Central memory CD4-positive, alpha-beta T cell (primary cell): Measurements from ENCODE around the gene PLEKHG2.
A peak's percentile ranks its signal among the peaks of the same experiment; 100 is the strongest.

Source experiments
- DNase-seq: peaks from one replicate; pipeline ENCODE4 v3.0.0; 2022

PLEKHG2 gene

DNA sequence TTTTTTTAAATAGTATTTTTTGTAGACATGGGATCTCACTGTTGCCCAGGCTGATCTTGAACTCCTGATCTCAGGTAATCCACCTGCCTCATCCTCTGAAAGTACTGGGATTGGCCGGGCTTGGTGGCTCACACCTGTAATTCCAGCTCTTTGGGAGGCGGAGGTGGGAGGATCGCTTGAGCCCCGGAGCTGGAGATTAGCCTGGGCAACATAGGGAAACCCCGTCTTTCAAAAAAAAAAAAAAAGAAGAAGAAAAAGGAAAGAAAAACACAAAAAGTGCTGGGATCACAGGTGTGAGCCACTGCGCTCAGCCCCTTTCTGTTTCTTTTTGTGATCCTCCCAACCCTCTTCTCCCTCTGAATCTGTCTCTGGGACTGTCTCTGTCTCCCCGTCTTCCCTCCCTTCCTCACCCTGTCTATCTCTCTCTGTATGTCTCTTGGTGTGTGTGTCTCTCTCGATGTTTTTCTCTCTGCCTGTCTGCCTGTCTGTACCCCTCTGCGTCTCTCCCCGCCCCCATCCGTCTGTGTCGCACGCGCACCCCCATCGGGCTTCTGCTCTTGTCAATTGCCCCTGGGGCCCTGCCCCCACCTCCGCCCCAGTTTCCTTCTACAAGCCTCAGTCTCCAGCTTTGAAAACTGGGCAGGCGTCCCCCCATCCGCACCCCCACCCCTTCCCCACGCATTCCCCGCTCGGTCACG lies 6.4 kb upstream of the PLEKHG2 start:
- DNase-seq, result peak; percentile 88

DNA sequence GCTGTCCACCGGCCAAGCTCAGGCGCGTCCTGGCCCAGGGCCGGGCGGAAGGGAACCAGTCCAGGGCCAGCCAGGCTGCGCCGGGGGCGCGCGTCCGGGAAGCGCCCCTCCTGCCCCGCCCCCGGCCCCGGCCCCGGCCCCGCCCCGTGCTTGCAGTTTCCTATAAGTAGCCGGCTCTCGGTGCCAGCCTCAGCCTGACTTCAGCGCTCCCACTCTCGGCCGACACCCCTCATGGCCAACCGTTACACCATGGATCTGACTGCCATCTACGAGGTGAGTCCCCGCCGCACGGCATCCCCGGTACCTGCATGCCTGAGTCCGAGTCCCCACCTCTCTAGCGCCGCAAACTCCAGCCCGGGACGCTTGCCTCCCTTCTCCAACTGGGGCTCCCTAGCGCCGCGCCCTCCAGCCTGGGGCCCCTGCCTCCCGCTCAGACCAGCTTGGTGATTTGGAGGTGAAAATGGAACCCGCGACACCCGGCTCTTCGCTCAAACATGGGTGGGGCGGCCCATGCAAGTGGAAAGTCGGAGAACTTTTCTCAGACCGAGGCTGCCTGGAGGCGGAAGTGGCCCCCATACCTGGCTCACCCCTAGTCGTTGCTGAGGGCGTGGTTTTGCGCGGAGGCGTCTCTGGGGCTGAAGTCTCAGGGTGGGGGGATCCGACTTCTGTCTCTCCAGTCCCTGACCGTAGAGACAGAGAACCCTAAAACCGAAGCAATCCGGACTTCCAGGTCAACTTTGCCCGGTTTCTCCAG lies 5.6 kb upstream of the PLEKHG2 start, which contains the start of gene ZFP36:
Gene ZFP36 (plus strand): TSS at position 192 of the 754 bp plus-strand sequence. CDS start 58 bp downstream, at position 250.
- DNase-seq, result peak; percentile 85

DNA sequence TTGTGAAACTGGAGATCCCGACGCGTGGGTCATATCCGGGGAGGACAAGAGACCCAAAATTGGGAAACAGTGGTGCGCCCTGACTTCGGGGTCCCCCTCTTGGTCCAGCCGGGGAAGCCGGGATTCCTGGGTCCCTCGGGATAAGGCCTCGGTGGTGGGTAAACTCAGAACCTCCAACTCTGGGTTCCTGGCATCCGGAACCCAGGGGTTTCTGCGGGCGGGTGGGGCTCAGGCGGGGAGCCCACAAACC lies 5.1 kb upstream of the PLEKHG2 start:
- no peak for DNase-seq

DNA sequence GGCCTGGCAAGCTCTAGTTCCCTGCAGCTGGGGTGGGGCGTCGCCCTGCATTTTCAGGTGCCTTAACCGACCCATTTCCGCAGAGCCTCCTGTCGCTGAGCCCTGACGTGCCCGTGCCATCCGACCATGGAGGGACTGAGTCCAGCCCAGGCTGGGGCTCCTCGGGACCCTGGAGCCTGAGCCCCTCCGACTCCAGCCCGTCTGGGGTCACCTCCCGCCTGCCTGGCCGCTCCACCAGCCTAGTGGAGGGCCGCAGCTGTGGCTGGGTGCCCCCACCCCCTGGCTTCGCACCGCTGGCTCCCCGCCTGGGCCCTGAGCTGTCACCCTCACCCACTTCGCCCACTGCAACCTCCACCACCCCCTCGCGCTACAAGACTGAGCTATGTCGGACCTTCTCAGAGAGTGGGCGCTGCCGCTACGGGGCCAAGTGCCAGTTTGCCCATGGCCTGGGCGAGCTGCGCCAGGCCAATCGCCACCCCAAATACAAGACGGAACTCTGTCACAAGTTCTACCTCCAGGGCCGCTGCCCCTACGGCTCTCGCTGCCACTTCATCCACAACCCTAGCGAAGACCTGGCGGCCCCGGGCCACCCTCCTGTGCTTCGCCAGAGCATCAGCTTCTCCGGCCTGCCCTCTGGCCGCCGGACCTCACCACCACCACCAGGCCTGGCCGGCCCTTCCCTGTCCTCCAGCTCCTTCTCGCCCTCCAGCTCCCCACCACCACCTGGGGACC lies 4.6 kb upstream of the PLEKHG2 start:
- DNase-seq, result peak; percentile 80

DNA sequence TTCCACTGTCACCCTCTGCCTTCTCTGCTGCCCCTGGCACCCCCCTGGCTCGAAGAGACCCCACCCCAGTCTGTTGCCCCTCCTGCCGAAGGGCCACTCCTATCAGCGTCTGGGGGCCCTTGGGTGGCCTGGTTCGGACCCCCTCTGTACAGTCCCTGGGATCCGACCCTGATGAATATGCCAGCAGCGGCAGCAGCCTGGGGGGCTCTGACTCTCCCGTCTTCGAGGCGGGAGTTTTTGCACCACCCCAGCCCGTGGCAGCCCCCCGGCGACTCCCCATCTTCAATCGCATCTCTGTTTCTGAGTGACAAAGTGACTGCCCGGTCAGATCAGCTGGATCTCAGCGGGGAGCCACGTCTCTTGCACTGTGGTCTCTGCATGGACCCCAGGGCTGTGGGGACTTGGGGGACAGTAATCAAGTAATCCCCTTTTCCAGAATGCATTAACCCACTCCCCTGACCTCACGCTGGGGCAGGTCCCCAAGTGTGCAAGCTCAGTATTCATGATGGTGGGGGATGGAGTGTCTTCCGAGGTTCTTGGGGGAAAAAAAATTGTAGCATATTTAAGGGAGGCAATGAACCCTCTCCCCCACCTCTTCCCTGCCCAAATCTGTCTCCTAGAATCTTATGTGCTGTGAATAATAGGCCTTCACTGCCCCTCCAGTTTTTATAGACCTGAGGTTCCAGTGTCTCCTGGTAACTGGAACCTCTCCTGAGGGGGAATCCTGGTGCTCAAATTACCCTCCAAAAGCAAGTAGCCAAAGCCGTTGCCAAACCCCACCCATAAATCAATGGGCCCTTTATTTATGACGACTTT lies 3.9 kb upstream of the PLEKHG2 start:
- DNase-seq, result peak; percentile 61

DNA sequence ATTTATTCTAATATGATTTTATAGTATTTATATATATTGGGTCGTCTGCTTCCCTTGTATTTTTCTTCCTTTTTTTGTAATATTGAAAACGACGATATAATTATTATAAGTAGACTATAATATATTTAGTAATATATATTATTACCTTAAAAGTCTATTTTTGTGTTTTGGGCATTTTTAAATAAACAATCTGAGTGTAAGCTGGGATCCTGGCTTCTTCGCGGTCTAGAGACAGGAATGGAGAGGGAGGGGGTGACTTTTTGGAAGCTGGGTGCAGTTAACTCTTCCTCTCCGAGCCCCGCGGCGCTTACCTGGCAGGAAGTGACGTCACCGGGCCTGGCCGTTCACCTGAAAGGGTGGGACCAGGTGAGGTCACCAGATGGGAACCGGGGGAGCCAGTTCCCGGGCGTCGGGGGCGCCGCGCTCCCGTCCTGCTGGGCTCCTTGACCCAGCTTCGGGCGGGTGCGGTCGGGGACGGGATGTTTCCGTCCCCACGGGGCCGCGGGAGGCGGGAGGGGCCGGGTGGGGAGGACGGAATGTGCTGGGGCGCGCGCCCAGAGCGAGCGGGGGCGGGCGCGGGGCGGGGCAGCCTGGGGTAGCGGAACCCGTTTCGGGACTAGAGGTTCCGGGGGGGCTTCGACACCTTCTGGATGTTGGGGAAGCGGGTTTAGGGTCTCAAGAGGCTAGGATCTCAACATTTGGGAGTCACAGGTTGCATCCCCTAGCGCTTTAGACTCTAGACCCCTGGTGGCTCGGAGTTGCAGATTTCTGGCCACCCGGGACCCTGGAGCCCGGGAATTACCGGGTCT lies 3.1 kb upstream of the PLEKHG2 start:
- DNase-seq, result peak; percentile 86

DNA sequence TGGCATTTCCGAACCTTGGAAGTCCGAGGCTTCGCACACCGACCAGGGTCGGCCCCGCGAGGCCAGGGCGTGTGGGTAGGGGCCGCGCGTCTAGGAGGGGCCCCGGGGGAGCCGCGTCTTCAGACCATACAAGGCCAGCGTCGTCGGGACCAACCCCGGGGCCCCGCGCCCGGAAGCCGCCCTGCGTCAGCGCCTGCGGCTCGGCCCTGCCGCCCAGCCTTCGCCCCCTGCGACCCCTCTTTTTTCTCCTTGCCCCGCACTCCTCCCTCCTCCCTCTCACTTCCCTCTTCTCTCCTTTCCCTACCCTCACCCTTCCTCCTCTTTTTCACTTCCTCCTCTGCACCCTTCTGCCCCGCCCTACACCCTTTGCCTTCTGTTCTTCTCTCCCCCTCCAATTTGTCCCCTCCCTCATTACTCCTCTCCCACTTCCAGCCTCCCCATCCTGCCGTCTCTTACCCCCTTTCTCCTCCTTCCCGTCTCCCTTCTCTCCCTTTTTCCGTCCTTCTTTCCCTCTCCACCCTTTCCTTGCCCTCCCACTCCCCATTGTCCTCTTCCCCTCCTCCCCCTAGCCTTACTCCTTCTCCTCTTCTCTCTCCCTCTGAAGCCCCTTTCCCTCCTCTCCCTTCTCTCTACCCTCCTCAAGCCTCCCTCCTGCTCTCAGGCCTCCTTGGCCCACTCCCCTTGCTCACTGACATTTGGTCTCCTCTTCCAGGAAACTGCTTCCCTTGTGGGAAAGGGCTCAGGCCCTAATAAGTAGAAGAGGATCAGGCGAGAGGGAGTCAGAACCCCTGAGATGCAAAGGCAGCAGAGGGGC lies 2.2 kb upstream of the PLEKHG2 start:
- peak; percentile 81 for DNase-seq

DNA sequence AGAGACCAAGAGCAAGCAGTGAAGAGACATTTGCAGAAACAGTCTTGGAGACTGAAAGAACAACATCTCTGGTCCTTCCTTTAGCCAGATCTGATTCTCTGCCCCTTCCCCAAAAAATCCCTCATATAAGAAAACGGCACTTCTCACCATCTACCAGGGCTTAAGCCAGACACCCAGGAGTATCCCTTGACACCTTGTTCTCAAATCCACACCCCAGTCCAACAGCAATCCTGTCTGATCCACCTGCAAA lies 1.7 kb upstream of the PLEKHG2 start:
- no peak for DNase-seq

DNA sequence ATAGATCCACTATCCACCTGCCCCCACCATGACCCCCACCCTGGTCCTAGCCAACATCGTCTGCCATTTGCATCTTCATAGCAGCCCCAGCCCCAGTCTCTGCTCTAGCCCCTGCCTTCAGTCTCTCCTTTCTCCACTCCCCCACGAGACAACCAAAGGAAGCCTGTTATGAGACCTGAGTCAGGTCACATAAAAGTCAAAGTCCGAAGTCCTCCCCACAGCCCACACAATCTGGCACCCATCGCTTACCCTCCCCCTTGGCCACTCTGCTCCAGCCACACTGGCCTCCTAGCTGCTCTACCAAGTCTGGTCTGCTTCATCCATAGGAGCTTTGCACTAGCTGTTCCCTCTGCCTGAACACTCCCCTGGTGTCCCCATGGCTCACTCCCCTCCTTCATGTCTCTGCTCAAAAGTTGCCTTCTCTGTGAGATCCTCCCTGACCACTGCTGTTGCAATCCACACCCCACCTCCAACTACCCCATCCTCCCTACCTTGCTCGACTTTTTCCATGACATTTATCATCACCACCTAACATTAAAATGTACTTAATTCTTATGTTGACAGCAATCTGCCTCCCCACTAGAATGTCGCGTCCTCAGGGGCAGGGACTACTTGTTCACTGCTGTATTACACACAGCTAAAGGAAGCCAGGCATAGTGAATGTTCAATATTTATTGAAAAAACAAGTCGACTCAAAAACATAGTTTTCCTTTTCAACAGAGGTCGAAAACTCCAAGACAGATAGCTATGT lies 1.2 kb upstream of the PLEKHG2 start:
- no peak for DNase-seq

DNA sequence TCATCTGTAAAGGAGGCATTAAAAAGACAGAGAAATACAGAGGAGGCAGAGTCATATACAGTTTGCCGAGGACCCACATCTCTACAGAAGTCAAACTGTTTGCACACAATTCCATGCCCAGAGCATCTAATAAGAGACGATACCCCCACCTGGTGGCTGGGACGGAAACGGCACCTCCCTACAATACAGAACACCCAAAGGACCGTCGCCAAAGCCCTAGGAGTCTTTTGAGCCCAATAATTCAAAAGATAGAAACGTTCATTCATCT lies 703 bp upstream of the PLEKHG2 start:
- peak; percentile 92 for DNase-seq

DNA sequence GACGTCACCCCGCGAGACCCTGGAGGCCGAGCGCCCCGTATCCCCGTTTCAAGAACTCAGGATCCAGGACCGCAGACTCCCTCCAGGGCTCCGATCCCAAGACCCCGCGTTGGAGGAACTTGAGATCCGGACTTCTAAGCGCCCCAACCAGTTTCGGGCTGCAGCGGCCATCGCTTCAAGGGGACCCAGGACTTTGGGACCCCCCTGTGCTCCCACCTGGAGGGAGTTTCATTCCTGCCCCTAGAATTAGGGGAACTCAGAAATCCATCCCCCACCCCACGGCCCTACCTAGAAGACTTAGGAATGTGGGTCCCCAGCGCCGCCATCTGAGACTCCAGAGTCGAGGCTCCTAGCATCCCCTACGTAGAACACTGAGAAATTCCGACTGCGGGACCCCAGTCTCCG lies 400 bp downstream of the PLEKHG2 start:
- no peak for DNase-seq

DNA sequence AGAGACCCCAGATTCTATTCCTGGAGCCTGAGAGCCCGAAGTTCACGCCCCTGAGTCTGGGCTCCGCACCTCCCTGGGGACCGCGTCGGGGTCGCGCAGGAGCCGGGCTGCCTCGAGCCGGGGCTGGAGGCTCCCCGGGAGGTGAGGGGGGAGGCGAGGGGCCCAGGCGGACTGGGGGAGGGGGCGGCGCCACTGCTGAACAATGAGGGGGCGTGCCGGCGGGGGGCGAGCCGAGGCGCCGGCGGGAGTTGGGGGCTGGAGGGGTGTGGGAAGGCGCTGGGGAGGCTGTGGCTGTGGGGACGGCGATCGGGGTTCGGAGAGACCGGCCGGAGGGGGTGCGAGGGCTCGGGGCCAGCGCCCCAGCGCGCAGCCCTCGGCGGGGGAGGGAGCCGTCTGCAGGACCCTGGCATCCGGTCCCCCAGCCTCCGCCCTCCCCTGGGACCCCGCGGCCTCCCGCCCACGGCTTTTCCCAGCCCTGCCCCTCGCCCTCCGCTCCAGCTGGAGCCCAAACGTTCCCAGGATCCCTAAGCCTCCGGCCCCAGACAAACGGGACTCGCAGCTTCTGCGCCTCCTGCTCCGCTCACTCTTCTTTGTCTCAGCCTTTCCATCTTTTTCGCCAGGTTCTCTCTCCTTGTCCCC lies 922 bp downstream of the PLEKHG2 start:
- no peak for DNase-seq

DNA sequence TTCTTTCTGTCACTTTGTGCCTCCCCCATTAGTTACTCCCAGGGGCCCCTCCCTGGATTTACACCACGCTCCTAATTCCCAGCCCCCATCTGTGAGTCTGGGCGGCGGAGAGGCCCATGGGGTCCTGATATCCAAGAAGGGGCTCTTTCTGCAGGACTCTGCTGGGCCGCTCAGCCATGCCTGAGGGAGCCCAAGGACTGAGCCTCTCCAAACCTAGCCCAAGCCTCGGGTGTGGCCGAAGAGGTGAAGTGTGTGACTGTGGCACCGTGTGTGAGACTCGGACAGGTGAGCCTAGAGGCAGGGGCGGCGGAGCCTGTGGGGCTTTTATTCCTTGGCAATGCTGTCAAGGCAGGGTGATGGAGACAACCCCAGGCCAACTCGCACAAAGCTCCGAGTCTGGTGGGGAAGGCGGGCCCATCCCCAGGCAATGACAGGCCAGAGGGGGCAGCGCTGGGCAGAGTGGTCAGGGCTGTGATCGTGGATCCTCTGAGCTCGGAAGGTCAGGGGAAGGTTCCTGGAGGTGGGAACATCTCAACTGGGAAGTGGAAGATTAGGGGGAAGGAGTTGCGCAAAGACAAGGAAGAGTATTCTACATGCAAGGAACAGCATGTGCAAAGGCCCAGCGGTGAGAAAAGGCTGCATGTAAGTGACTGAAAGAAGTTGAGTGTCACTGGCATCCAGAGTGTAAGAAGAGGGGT lies 1.6 kb downstream of the PLEKHG2 start:
- no peak for DNase-seq

DNA sequence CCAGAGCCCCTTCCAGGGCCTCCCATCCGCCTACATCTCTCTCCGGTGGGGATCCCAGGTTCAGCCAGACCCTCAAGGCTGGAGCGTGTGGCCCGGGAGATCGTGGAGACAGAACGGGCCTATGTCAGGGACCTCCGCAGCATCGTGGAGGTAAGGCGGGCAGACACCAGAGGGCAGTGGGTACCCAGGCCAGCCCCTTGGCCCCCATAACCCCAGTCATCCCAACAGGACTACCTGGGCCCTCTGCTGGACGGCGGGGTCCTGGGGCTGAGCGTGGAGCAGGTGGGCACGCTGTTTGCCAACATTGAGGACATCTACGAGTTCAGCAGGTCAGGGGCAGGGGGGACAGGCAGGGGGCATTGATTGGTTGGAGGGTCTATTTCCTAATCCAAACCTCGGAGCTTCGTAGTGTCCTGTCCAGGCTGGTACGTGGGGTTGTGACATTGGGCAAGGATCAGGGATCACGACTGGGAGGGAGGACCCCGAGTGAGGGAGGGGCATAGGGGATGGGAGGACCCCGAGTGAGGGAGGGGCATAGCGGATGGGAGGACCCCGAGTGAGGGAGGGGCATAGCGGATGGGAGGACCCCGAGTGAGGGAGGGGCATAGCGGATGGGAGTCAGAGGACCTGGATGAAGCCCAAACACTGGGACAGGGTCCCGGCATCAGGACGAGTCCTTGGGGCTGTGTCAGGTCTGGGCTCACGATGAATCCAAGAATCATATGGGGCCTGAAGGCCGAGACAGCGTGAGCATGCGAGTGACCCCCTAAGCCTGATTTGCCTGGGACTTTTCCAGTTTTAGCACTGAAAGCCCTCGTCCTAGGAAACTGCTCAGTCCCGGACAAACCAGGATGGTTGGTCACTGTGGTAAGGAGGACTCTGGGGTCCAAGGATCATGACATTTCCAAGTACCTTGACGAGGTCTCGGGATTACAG lies 2.9 kb downstream of the PLEKHG2 start:
- no peak for DNase-seq

DNA sequence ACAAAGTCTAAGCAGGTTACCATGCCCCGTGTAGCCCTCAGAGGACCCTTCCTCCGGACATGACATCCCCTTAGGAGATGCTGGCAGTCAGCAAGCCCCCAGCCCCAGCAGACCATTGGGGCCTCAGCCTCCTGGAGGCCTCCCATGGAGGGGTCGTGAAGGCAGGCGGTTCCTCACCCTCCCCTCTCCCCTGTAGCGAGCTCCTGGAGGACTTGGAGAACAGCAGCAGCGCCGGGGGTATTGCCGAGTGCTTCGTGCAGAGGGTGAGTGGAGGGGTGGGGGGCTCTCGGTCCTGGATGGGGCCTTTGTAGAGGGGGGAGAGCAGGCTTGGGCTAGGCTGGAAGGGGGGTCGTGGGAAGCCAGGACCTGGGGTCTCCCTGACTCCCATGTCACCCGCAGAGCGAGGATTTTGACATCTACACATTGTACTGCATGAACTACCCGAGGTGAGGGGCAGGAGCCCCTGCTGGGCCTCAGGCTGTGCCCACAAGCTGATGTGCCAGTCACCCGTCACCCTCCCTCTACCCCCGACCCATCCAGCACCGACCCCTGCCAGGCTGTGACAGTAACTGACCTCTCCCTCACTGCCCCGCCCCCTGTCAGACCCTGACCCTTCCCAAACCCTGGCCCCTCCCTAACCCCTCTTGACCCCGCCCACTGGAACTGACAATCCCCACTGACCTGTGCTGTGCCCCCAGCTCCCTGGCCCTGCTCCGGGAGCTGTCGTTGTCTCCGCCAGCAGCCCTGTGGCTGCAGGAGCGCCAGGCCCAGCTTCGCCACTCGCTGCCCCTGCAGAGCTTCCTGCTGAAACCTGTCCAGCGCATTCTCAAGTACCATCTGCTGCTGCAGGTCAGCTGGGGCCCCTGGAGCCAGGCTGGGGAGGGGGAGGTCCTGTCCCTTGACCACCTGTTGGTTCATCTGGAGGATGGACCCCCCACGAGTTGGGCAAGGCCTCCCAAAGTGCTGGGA lies 4.0 kb downstream of the PLEKHG2 start:
- no peak for DNase-seq

DNA sequence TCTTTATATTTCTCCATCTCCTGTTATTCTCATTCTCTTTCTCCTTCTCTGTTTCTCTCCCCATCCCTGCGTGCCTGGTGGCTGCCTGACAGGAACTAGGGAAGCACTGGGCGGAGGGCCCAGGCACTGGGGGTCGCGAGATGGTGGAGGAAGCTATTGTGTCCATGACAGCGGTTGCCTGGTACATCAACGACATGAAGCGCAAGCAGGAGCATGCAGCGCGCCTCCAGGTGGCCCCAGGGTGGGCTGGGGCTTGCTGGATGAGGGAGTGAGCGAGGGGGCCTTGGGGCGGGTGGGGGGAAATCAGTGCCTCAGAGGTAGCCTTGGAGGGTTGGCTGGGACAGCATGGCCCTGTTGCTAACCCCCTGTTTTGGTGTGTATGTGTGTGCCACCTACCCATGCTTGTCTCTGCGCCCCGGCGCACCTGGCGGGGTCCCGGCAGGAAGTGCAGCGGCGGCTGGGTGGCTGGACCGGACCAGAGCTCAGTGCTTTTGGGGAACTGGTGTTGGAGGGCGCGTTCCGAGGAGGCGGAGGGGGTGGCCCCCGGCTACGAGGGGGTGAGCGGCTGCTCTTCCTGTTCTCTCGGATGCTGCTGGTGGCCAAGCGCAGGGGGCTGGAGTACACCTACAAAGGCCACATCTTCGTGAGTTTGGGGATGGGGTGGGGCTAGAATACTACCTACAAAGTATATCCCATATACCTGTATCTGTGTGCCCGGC lies 5.2 kb downstream of the PLEKHG2 start:
- no peak for DNase-seq

DNA sequence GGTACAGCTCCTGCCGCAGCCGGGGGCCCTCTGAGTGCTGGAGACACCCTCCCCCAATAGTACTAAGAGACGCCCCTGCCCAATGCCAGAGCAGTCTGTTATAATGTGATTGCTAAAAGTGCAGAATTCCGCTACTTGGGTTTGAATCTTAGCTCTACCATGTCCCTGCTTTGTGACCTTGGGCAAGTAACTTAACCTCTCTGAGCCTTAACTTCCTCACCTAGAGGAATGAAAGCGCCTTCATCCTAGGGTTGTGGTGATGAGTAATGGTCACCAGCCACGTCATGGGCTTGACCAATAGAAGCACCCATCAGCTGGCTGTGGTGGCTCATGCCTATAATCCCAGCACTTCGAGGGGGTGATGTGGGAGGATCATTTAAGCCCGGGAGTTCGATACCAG lies 6.5 kb downstream of the PLEKHG2 start:
- no peak for DNase-seq
